Mesenchymal stem cell (in vitro differentiated cells and primary cell): Measurements from ENCODE around the gene ATG2A.

ENCODE experiments used
- DNase-seq: peaks from one replicate; pipeline ENCODE4 v3.0.0-alpha.2; 2013
- H2AFZ ChIP-seq: one replicate; pipeline ENCODE4 v1.6.1; 2013; ENCODE audit warnings: low read depth, mild to moderate bottlenecking, control low read depth, inconsistent platforms, low read length, moderate library complexity
- H2AK5ac ChIP-seq: 2 replicates; pipeline ENCODE4 v1.6.1; 2013; ENCODE audit warnings: low read length, moderate library complexity, mild to moderate bottlenecking, inconsistent platforms; ENCODE audit not compliant: severe bottlenecking
- H2BK120ac ChIP-seq: one replicate; pipeline ENCODE4 v1.6.1; 2013; ENCODE audit warnings: low read depth, mild to moderate bottlenecking, inconsistent platforms, low read length, moderate library complexity
- H2BK12ac ChIP-seq, 2 experiments: one replicate each; pipeline ENCODE4 v1.6.1; 2013; ENCODE audit warnings: inconsistent platforms in 2 of 2, low read length in 2 of 2, mild to moderate bottlenecking in 2 of 2, moderate library complexity in 2 of 2, control low read depth in 1 of 2
- H2BK15ac ChIP-seq: one replicate; pipeline ENCODE4 v1.6.1; 2013; ENCODE audit warnings: mild to moderate bottlenecking, low read depth, inconsistent platforms; ENCODE audit not compliant: poor library complexity, severe bottlenecking
- H2BK5ac ChIP-seq: 2 replicates; pipeline ENCODE4 v1.6.1; 2013; ENCODE audit warnings: low read depth, mild to moderate bottlenecking, low read length, control low read depth, inconsistent platforms; ENCODE audit not compliant: poor library complexity, severe bottlenecking
- H3K14ac ChIP-seq, 2 experiments: one replicate each; pipeline ENCODE4 v1.6.1; 2013; ENCODE audit warnings: inconsistent platforms in 2 of 2, low read length in 2 of 2, control low read depth in 1 of 2, mild to moderate bottlenecking in 1 of 2, moderate library complexity in 1 of 2
- H3K18ac ChIP-seq, 2 experiments: one replicate each; pipeline ENCODE4 v1.6.1; 2013; ENCODE audit warnings: inconsistent platforms in 2 of 2, low read length in 2 of 2, control low read depth in 1 of 2, low read depth in 1 of 2, mild to moderate bottlenecking in 1 of 2
- H3K23ac ChIP-seq, 2 experiments: one replicate each; pipeline ENCODE4 v1.6.1; 2013; ENCODE audit warnings: inconsistent platforms in 2 of 2, low read length in 2 of 2, mild to moderate bottlenecking in 2 of 2, moderate library complexity in 2 of 2, control low read depth in 1 of 2
- H3K27ac ChIP-seq: 2 replicates; pipeline ENCODE4 v1.5.1; 2013; ENCODE audit warnings: mild to moderate bottlenecking, moderate library complexity, low read length, control low read depth, inconsistent platforms; ENCODE audit not compliant: poor library complexity, severe bottlenecking
- H3K27me3 ChIP-seq, 2 experiments: 2 replicates each; pipeline versions ENCODE4 v1.6.1 to v1.7.0; 2013; ENCODE audit warnings: low read length in 2 of 2, mild to moderate bottlenecking in 2 of 2, moderate library complexity in 2 of 2, control low read depth in 1 of 2, inconsistent platforms in 1 of 2; ENCODE audit not compliant: control insufficient read depth in 1 of 2, insufficient read depth in 1 of 2
- H3K36me3 ChIP-seq, 2 experiments: 2 replicates each; pipeline versions ENCODE4 v1.6.1 to v1.7.0; 2013; ENCODE audit warnings: low read length in 2 of 2, control low read depth in 1 of 2, inconsistent platforms in 1 of 2, low read depth in 1 of 2, mild to moderate bottlenecking in 1 of 2; ENCODE audit not compliant: insufficient read depth in 2 of 2, control insufficient read depth in 1 of 2
- H3K4ac ChIP-seq, 2 experiments: one replicate each; pipeline ENCODE4 v1.6.1; 2013; ENCODE audit warnings: inconsistent platforms in 2 of 2, low read length in 2 of 2, mild to moderate bottlenecking in 2 of 2, moderate library complexity in 2 of 2, control low read depth in 1 of 2, low read depth in 1 of 2
- H3K4me1 ChIP-seq: 2 replicates; pipeline ENCODE4 v1.6.1; 2013; ENCODE audit warnings: low read depth, low read length, control low read depth; ENCODE audit not compliant: control insufficient read depth, insufficient read depth
- H3K4me2 ChIP-seq: 2 replicates; pipeline ENCODE4 v1.6.1; 2013; ENCODE audit warnings: low read length, mild to moderate bottlenecking, inconsistent platforms; ENCODE audit not compliant: poor library complexity, severe bottlenecking
- H3K4me3 ChIP-seq, 2 experiments: 2 replicates each; pipeline versions ENCODE4 v1.5.1 to v1.7.0; 2013; ENCODE audit warnings: low read length in 2 of 2, mild to moderate bottlenecking in 2 of 2, control low read depth in 1 of 2, low read depth in 1 of 2; ENCODE audit not compliant: insufficient read depth in 1 of 2
- H3K79me1 ChIP-seq: replicated peaks from 2 replicates; pipeline ENCODE4 v1.6.1; 2013; ENCODE audit warnings: mild to moderate bottlenecking, control low read depth, low read length, inconsistent platforms; ENCODE audit not compliant: poor library complexity, severe bottlenecking
- H3K9ac ChIP-seq: 2 replicates; pipeline ENCODE4 v1.7.0; 2013; ENCODE audit warnings: mild to moderate bottlenecking, low read length, moderate library complexity
- H3K9me3 ChIP-seq: 2 replicates; pipeline ENCODE4 v1.7.0; 2013; ENCODE audit warnings: mild to moderate bottlenecking, low read length; ENCODE audit not compliant: control insufficient read depth
- H4K8ac ChIP-seq: one replicate; pipeline ENCODE4 v1.6.1; 2013; ENCODE audit warnings: inconsistent platforms, mild to moderate bottlenecking, low read length, moderate library complexity
- H4K91ac ChIP-seq: one replicate; pipeline ENCODE4 v1.6.1; 2013; ENCODE audit warnings: mild to moderate bottlenecking, low read length, inconsistent platforms
- WGBS: methylation state at CpG from one replicate; pipeline ENCODE4 v1.1.7; 2013; ENCODE audit warnings: mixed read lengths; 5-methylcytosine and 5-hydroxymethylcytosine counted together

Gene ATG2A

GRCh38 chr11:64871492-64871891, 45.5 kb downstream of the ATG2A start:
- peaks cover 41 to 57% of the 10 kb centered on the region in 2 experiments for H3K36me3 ChIP-seq
- peak overlapping the region in 1 of 2 experiments; percentile 10 for H3K4ac ChIP-seq
- H3K4me3 ChIP-seq: no peak overlapping the region
- H3K4me1 ChIP-seq: peaks cover 71% of the 10 kb centered on the region
- peak overlapping the region; percentile 10 for H4K8ac ChIP-seq
- H3K79me1 ChIP-seq: no peaks in the 10 kb centered on the region
- no peak overlapping the region for H2AFZ ChIP-seq
- no peak overlapping the region for H3K14ac ChIP-seq
- peak overlapping the region; percentile 30 for H4K91ac ChIP-seq
- no peak overlapping the region for H2BK120ac ChIP-seq
- H3K27me3 ChIP-seq: no peaks in the 10 kb centered on the region
- no peak overlapping the region for H2AK5ac ChIP-seq
- peak overlapping the region in 1 of 2 experiments; percentile 6 for H3K18ac ChIP-seq
- H3K27ac ChIP-seq: no peak overlapping the region
- no peak overlapping the region for H2BK5ac ChIP-seq
- peak overlapping the region; percentile 60 for H2BK15ac ChIP-seq
- no peak overlapping the region for H3K23ac ChIP-seq
- peak overlapping the region in 1 of 2 experiments; percentile 20 for H2BK12ac ChIP-seq
- H3K4me2 ChIP-seq: no peak overlapping the region
- no peak for DNase-seq
- no peak overlapping the region for H3K9ac ChIP-seq
- H3K9me3 ChIP-seq: no peaks in the 10 kb centered on the region
- 63% methylated on average over 3 of the region's 3 CpGs for WGBS

- peak overlapping the region; percentile 44 for H4K91ac ChIP-seq
- no peak overlapping the region for H2BK5ac ChIP-seq
- peak overlapping the region; percentile 23 for H3K4me2 ChIP-seq
- H3K4ac ChIP-seq: peak overlapping the region; percentile 48 to 50
- no peak for DNase-seq
- H3K23ac ChIP-seq: peak overlapping the region in 1 of 2 experiments; percentile 90
- peaks cover 69% of the 10 kb centered on the region for H3K4me1 ChIP-seq
- WGBS: 69% methylated on average over 20 of the region's 20 CpGs
- peak overlapping the region; percentile 31 to 95 for H2BK12ac ChIP-seq
- H3K14ac ChIP-seq: peak overlapping the region in 1 of 2 experiments; percentile 87
- no peaks in the 10 kb centered on the region for H3K27me3 ChIP-seq
- H2AFZ ChIP-seq: no peak overlapping the region
- no peaks in the 10 kb centered on the region for H3K9me3 ChIP-seq
- peak overlapping the region in 1 of 2 experiments; percentile 24 for H3K4me3 ChIP-seq
- peak overlapping the region; percentile 92 for H3K27ac ChIP-seq
- peak overlapping the region; percentile 76 for H3K9ac ChIP-seq
- H2BK15ac ChIP-seq: peak overlapping the region; percentile 19
- H2AK5ac ChIP-seq: peak overlapping the region; percentile 88
- H4K8ac ChIP-seq: peak overlapping the region; percentile 24
- peak overlapping the region; percentile 6 to 73 for H3K18ac ChIP-seq
- peaks cover 41 to 57% of the 10 kb centered on the region in 2 experiments for H3K36me3 ChIP-seq
- H2BK120ac ChIP-seq: no peak overlapping the region
- H3K79me1 ChIP-seq: no peaks in the 10 kb centered on the region
Measured at GRCh38 chr11:64870893-64871466, 46.0 kb downstream of the ATG2A start.

GRCh38 chr11:64870176-64870892, 46.7 kb downstream of the ATG2A start:
- DNase-seq: peak; percentile 93
- Histone ChIP-seq H3K9ac (peak overlapping the region; percentile 76), H4K91ac (peak overlapping the region; percentile 44), H3K36me3 (peaks cover 41 to 53% of the 10 kb centered on the region in 2 experiments), H3K4ac (peak overlapping the region; percentile 45 to 48), H2BK120ac (peak overlapping the region; percentile 34), H3K79me1 (no peaks in the 10 kb centered on the region), H3K4me1 (peaks cover 65% of the 10 kb centered on the region), H2BK12ac (peak overlapping the region; percentile 80 to 95), H3K4me3 (peak overlapping the region in 1 of 2 experiments; percentile 51), H3K9me3 (no peaks in the 10 kb centered on the region), H3K4me2 (peak overlapping the region; percentile 15), H2BK5ac (peak overlapping the region; percentile 73), H2AFZ (no peak overlapping the region), H3K27me3 (no peaks in the 10 kb centered on the region), H2AK5ac (peak overlapping the region; percentile 97), H4K8ac (peak overlapping the region; percentile 78), H3K27ac (peak overlapping the region; percentile 92), H3K18ac (peak overlapping the region; percentile 6 to 73), H3K14ac (peak overlapping the region in 1 of 2 experiments; percentile 80), H3K23ac (peak overlapping the region in 1 of 2 experiments; percentile 91), H2BK15ac (peak overlapping the region; percentile 19)
- WGBS: 27% methylated on average over 19 of the region's 19 CpGs

GRCh38 chr11:64869571-64870175, 47.3 kb downstream of the ATG2A start:
- DNase-seq: peak; percentile 55
- H2BK5ac ChIP-seq: peak overlapping the region; percentile 73
- peak overlapping the region; percentile 78 for H4K8ac ChIP-seq
- no peaks in the 10 kb centered on the region for H3K27me3 ChIP-seq
- peaks cover 37 to 50% of the 10 kb centered on the region in 2 experiments for H3K36me3 ChIP-seq
- peak overlapping the region; percentile 15 for H3K4me2 ChIP-seq
- peaks cover 65% of the 10 kb centered on the region for H3K4me1 ChIP-seq
- peak overlapping the region in 1 of 2 experiments; percentile 91 for H3K23ac ChIP-seq
- H2BK12ac ChIP-seq: peak overlapping the region; percentile 80 to 95
- WGBS: 53% methylated on average over 9 of the region's 9 CpGs
- H3K18ac ChIP-seq: peak overlapping the region; percentile 6 to 73
- H3K4me3 ChIP-seq: peak overlapping the region in 1 of 2 experiments; percentile 51
- H4K91ac ChIP-seq: peak overlapping the region; percentile 90
- H3K27ac ChIP-seq: peak overlapping the region; percentile 92
- H2BK120ac ChIP-seq: peak overlapping the region; percentile 34
- H3K9ac ChIP-seq: peak overlapping the region; percentile 76
- no peaks in the 10 kb centered on the region for H3K79me1 ChIP-seq
- H3K14ac ChIP-seq: peak overlapping the region in 1 of 2 experiments; percentile 87
- peak overlapping the region; percentile 97 for H2AK5ac ChIP-seq
- no peak overlapping the region for H2AFZ ChIP-seq
- peak overlapping the region; percentile 82 for H2BK15ac ChIP-seq
- H3K9me3 ChIP-seq: no peaks in the 10 kb centered on the region
- peak overlapping the region; percentile 29 to 45 for H3K4ac ChIP-seq
